ENCODE data around the gene SMIM5.
"Not testable (repeated sequence)": the region's sequence is repeated elsewhere in the genome, so short reads cannot be mapped to it uniquely, and the experiment has no call there.

SMIM5 gene

GRCh38 chr17:75637143-75637538, 3.9 kb downstream of the SMIM5 start:
- no peak overlapping the region for H3K9ac ChIP-seq
- peak overlapping the region; percentile 20 for H3K4me2 ChIP-seq (ENCODE audit: low read length)
- no peaks in the 10 kb centered on the region for H3K27me3 ChIP-seq (ENCODE audit: control insufficient read depth, insufficient read depth, low read length)
- peaks cover 2% of the 10 kb centered on the region for H3K79me2 ChIP-seq
- H2AFZ ChIP-seq, result no peak overlapping the region
- no peak overlapping the region for H3K27ac ChIP-seq
- no peak overlapping the region for H3K4me3 ChIP-seq (ENCODE audit: low read depth, low read length)
- H3K36me3 ChIP-seq (ENCODE audit: control insufficient read depth, insufficient read depth, low read length), result no peaks in the 10 kb centered on the region
- TF ChIP-seq, protein P1, sequence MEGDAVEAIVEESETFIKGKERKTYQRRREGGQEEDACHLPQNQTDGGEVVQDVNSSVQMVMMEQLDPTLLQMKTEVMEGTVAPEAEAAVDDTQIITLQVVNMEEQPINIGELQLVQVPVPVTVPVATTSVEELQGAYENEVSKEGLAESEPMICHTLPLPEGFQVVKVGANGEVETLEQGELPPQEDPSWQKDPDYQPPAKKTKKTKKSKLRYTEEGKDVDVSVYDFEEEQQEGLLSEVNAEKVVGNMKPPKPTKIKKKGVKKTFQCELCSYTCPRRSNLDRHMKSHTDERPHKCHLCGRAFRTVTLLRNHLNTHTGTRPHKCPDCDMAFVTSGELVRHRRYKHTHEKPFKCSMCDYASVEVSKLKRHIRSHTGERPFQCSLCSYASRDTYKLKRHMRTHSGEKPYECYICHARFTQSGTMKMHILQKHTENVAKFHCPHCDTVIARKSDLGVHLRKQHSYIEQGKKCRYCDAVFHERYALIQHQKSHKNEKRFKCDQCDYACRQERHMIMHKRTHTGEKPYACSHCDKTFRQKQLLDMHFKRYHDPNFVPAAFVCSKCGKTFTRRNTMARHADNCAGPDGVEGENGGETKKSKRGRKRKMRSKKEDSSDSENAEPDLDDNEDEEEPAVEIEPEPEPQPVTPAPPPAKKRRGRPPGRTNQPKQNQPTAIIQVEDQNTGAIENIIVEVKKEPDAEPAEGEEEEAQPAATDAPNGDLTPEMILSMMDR (IDR thresholded peaks at IDR 0.05), result no peak
- peaks cover 44% of the 10 kb centered on the region for H3K4me1 ChIP-seq
- H3K9me3 ChIP-seq (ENCODE audit: control insufficient read depth, low read length), result no peaks in the 10 kb centered on the region

DNA sequence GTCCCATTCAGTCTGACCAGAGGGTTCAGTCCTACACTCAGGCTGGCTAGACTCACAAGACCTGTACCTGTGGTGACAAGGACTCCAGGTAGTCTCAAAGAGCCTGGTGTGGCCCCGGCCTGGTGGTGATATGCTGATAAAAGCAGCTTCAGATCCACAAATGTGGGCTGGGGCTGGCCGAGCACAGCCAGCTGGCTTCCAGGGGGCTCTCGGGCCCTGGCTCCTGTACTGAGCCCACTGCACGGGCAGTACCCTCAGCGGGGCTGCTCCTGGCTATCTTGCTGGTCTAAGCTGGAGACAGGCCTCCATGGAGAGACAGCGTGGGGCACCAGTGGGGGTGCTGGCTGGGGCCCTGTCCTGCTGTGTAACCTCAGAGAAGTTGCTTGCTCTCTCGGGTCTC, 4.3 kb downstream of the SMIM5 start:
- H3K4me2 ChIP-seq (ENCODE audit: low read length), result peak overlapping the region; percentile 20
- no peak overlapping the region for H3K4me3 ChIP-seq (ENCODE audit: low read depth, low read length)
- H2AFZ ChIP-seq, result no peak overlapping the region
- H3K36me3 ChIP-seq (ENCODE audit: control insufficient read depth, insufficient read depth, low read length), result no peaks in the 10 kb centered on the region
- no peaks in the 10 kb centered on the region for H3K9me3 ChIP-seq (ENCODE audit: control insufficient read depth, low read length)
- H3K27ac ChIP-seq, result no peak overlapping the region
- TF ChIP-seq, protein P1 (IDR thresholded peaks at IDR 0.05), result no peak
- H3K4me1 ChIP-seq, result peaks cover 49% of the 10 kb centered on the region
- H3K9ac ChIP-seq, result no peak overlapping the region
- peaks cover 2% of the 10 kb centered on the region for H3K79me2 ChIP-seq
- no peaks in the 10 kb centered on the region for H3K27me3 ChIP-seq (ENCODE audit: control insufficient read depth, insufficient read depth, low read length)

GRCh38 chr17:75638039-75638438, 4.8 kb downstream of the SMIM5 start:
- not testable (repeated sequence) for H3K4me2 ChIP-seq (ENCODE audit: low read length); H3K79me2 ChIP-seq; H3K9me3 ChIP-seq (ENCODE audit: control insufficient read depth, low read length); H2AFZ ChIP-seq; H3K27ac ChIP-seq; H3K27me3 ChIP-seq (ENCODE audit: control insufficient read depth, insufficient read depth, low read length); H3K9ac ChIP-seq; H3K4me3 ChIP-seq (ENCODE audit: low read depth, low read length); H3K36me3 ChIP-seq (ENCODE audit: control insufficient read depth, insufficient read depth, low read length)
- H3K4me1 ChIP-seq, result peaks cover 53% of the 10 kb centered on the region

DNA sequence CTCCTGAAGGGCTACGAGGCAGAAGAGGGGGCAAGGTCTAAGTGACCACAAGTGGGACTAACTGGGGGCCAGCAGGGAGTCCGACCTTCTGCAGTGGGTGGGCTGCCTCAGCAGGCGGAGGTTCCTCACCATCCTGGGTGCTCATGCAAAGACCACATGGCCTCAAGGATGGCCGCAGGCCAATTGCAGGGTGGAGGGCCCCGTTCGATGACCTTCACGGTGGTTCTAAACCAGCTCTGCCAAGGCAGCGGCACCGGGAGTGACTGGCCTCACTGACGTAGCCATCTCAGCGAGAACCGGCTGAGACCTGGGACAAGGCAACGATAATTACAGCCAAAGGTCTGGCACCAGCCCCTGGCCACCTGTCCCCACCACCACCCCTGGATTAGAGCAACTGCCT, 5.7 kb downstream of the SMIM5 start:
- Histone ChIP-seq H3K79me2 (peaks cover 2% of the 10 kb centered on the region), H3K4me2 (ENCODE audit: low read length) (peak overlapping the region; percentile 78), H3K9ac (no peak overlapping the region), H2AFZ (peak overlapping the region; percentile 53), H3K9me3 (ENCODE audit: control insufficient read depth, low read length) (no peaks in the 10 kb centered on the region), H3K36me3 (ENCODE audit: control insufficient read depth, insufficient read depth, low read length) (no peaks in the 10 kb centered on the region), H3K27me3 (ENCODE audit: control insufficient read depth, insufficient read depth, low read length) (no peaks in the 10 kb centered on the region), H3K27ac (peak overlapping the region; percentile 83), H3K4me1 (peaks cover 50% of the 10 kb centered on the region), H3K4me3 (ENCODE audit: low read depth, low read length) (peak overlapping the region; percentile 78)
- TF ChIP-seq, protein P1 (IDR thresholded peaks at IDR 0.05), result no peak

GRCh38 chr17:75639327-75639726, 6.1 kb downstream of the SMIM5 start:
- H3K9ac ChIP-seq, result no peak overlapping the region
- H3K9me3 ChIP-seq (ENCODE audit: control insufficient read depth, low read length), result no peaks in the 10 kb centered on the region
- TF ChIP-seq, protein P1 (IDR thresholded peaks at IDR 0.05), result no peak
- H3K79me2 ChIP-seq, result peaks cover 2% of the 10 kb centered on the region
- H3K36me3 ChIP-seq (ENCODE audit: control insufficient read depth, insufficient read depth, low read length), result no peaks in the 10 kb centered on the region
- H3K4me2 ChIP-seq (ENCODE audit: low read length), result peak overlapping the region; percentile 78
- peak overlapping the region; percentile 83 for H3K27ac ChIP-seq
- H3K27me3 ChIP-seq (ENCODE audit: control insufficient read depth, insufficient read depth, low read length), result no peaks in the 10 kb centered on the region
- peak overlapping the region; percentile 53 for H2AFZ ChIP-seq
- H3K4me3 ChIP-seq (ENCODE audit: low read depth, low read length), result peak overlapping the region; percentile 78
- H3K4me1 ChIP-seq, result peaks cover 45% of the 10 kb centered on the region

Measured in parathyroid adenoma (tissue), 2 donors.